Stimulated activated CD4-positive, alpha-beta T cell treated with anti-CD3 and anti-CD28 coated beads, Interleukin-4, amount 100 ng/mL, for 1 hour (primary cell): Measurements from ENCODE around the gene PDE8B.

Experiments
- DNase-seq: peaks from one replicate; pipeline ENCODE4 v3.0.0-alpha.2; 2020

Gene PDE8B

GRCh38 chr5:77232574-77233358 is 22.3 kb downstream of the PDE8B start:
- DNase-seq = no peak

- no peak for DNase-seq
Observed at GRCh38 chr5:77235846-77236721, 25.6 kb downstream of the PDE8B start.

GRCh38 chr5:77239126-77239741 is 28.8 kb downstream of the PDE8B start:
- DNase-seq = no peak

- no peak for DNase-seq
Observed at GRCh38 chr5:77241444-77241843, 31.0 kb downstream of the PDE8B start.

GRCh38 chr5:77249475-77249874 is 39.0 kb downstream of the PDE8B start:
- no peak for DNase-seq

- no peak for DNase-seq
Observed at GRCh38 chr5:77250021-77250420, 39.5 kb downstream of the PDE8B start.

GRCh38 chr5:77251921-77252320 is 41.4 kb downstream of the PDE8B start:
- no peak for DNase-seq

- DNase-seq = no peak
Observed at GRCh38 chr5:77255617-77256016, 45.1 kb downstream of the PDE8B start.

- DNase-seq = no peak
Observed at GRCh38 chr5:77256406-77256805, 45.9 kb downstream of the PDE8B start.

GRCh38 chr5:77258652-77259051 is 48.2 kb downstream of the PDE8B start:
- no peak for DNase-seq

GRCh38 chr5:77259476-77259875 is 49.0 kb downstream of the PDE8B start:
- no peak for DNase-seq

GRCh38 chr5:77262697-77263096 is 52.2 kb downstream of the PDE8B start:
- no peak for DNase-seq

GRCh38 chr5:77266291-77266690 is 55.8 kb downstream of the PDE8B start:
- no peak for DNase-seq

- DNase-seq = no peak
Observed at GRCh38 chr5:77267496-77267895, 57.0 kb downstream of the PDE8B start.

GRCh38 chr5:77272206-77272605 is 61.7 kb downstream of the PDE8B start:
- no peak for DNase-seq

- no peak for DNase-seq
Observed at GRCh38 chr5:77277759-77278158, 67.3 kb downstream of the PDE8B start.

- DNase-seq = no peak
Observed at GRCh38 chr5:77280036-77280435, 69.6 kb downstream of the PDE8B start.

GRCh38 chr5:77281969-77282336 is 71.5 kb downstream of the PDE8B start:
- DNase-seq = no peak

- DNase-seq = no peak
Observed at GRCh38 chr5:77282337-77283027, 72.0 kb downstream of the PDE8B start.

- DNase-seq = no peak
Observed at GRCh38 chr5:77285251-77285841, 74.9 kb downstream of the PDE8B start.

- DNase-seq = no peak
Observed at GRCh38 chr5:77292026-77292757, 81.7 kb downstream of the PDE8B start.

GRCh38 chr5:77294185-77294584 is 83.7 kb downstream of the PDE8B start:
- DNase-seq = no peak
